ENCODE results near the gene PEX14. TPM values are rescaled to one million over a fixed set of nuclear protein-coding genes. Genes with fewer than 3 reads are reported as not detected.

Gene PEX14
- total RNA-seq, 2 experiments from 2014 or later, result 13.3 to 14.8 TPM

DNA sequence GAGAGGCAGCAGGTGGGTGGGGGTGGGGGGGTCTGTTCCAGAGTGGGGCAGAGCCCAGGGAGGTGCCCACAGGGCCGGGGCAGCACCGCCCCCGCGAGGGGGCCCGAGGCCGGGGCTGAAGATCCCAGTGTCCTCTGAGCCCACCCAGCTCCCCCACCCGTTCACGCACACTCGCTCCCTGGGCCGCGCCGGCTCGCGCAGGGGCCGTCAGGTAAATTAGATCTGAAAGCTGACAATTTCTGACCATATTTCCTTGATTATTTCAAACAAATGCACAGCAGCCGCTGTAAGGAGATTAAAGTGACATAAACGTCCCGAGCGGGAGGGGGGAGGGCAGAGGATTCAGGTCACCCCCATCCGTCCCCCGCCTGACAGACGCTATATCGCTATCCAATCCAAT is 203.7 kb downstream of the PEX14 start:
- CTCF ChIA-PET, result no interaction called here
- DNase-seq (no peak), ATAC-seq (ENCODE audit: poor library complexity) (no peak)
- Mint-ChIP-seq H3K9me3 (no peaks in the 10 kb centered on the region), H3K4me1 (ENCODE audit: low read depth) (no peaks in the 10 kb centered on the region), H3K27ac (no peak overlapping the region), H3K4me3 (no peak overlapping the region), H3K27me3 (no peaks in the 10 kb centered on the region), H3K36me3 (ENCODE audit: low read depth) (no peaks in the 10 kb centered on the region)
- Histone ChIP-seq H3K27me3 (ENCODE audit: control insufficient read depth in 1 of 2, insufficient read depth in 2 of 2, low read length in 2 of 2) (no peaks in the 10 kb centered on the region), H3K27ac (ENCODE audit: low read depth in 1 of 2, low read length in 2 of 2) (no peak overlapping the region), H3K4me3 (ENCODE audit: low read length) (no peak overlapping the region), H3K9me3 (ENCODE audit: control insufficient read depth in 1 of 2, insufficient read depth in 1 of 2, low read length in 2 of 2) (peaks cover 0 to 3% of the 10 kb centered on the region in 2 experiments), H3K36me3 (ENCODE audit: insufficient read depth, low read length) (no peaks in the 10 kb centered on the region), H3K4me1 (ENCODE audit: insufficient read depth, low read length) (peaks cover 4% of the 10 kb centered on the region)
- POLR2A ChIA-PET, result no interaction called here
- no peak for TF ChIP-seq CTCF (IDR thresholded peaks at IDR 0.05)
- intact Hi-C loops (cut with DNase I, micrococcal nuclease), result no loop called here

DNA sequence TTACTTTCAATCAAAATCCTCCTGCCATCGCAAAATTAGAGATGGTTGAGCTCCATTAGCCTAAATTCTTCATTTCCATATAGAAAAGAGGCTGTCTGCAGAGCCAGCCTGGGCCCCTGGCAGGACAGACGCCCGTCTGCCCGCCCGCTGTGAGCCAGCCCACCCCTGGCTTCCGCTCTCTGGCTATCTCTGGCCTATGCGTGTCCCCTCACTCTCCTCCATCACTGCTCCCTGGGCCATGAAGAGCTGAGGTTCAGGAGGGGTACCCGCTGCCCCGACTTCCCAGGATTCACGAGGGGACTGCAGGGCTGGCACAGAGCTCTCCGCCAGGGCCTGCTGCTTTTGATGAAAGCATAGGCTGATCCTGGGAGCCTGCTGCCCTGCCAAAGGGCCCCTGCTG is 204.1 kb downstream of the PEX14 start:
- no peaks in the 10 kb centered on the region for H3K9me3 Mint-ChIP-seq
- H3K9me3 ChIP-seq (ENCODE audit: control insufficient read depth in 1 of 2, insufficient read depth in 1 of 2, low read length in 2 of 2), result peaks cover 0 to 3% of the 10 kb centered on the region in 2 experiments
- intact Hi-C loops (cut with DNase I, micrococcal nuclease), result no loop called here
- H3K4me3 Mint-ChIP-seq, result no peak overlapping the region
- no peaks in the 10 kb centered on the region for H3K36me3 Mint-ChIP-seq (ENCODE audit: low read depth)
- no peak overlapping the region for H3K4me3 ChIP-seq (ENCODE audit: low read length)
- CTCF ChIA-PET, result no interaction called here
- no peak overlapping the region for H3K27ac Mint-ChIP-seq
- H3K27me3 ChIP-seq (ENCODE audit: control insufficient read depth in 1 of 2, insufficient read depth in 2 of 2, low read length in 2 of 2), result no peaks in the 10 kb centered on the region
- POLR2A ChIA-PET, result no interaction called here
- DNase-seq (no peak), ATAC-seq (ENCODE audit: poor library complexity) (no peak)
- no peaks in the 10 kb centered on the region for H3K36me3 ChIP-seq (ENCODE audit: insufficient read depth, low read length)
- no peak for TF ChIP-seq CTCF (IDR thresholded peaks at IDR 0.05)
- H3K4me1 ChIP-seq (ENCODE audit: insufficient read depth, low read length), result peaks cover 4% of the 10 kb centered on the region
- H3K27ac ChIP-seq (ENCODE audit: low read depth in 1 of 2, low read length in 2 of 2), result no peak overlapping the region
- no peaks in the 10 kb centered on the region for H3K27me3 Mint-ChIP-seq
- H3K4me1 Mint-ChIP-seq (ENCODE audit: low read depth), result no peaks in the 10 kb centered on the region

GRCh38 chr1:10679496-10680220 is 204.9 kb downstream of the PEX14 start:
- no peak overlapping the region for H3K4me3 Mint-ChIP-seq
- intact Hi-C loops (cut with DNase I, micrococcal nuclease), result no loop called here
- H3K4me1 Mint-ChIP-seq (ENCODE audit: low read depth), result no peaks in the 10 kb centered on the region

More at GRCh38 chr1:10679496-10680220, 204.9 kb downstream of the PEX14 start:
- Mint-ChIP-seq H3K9me3 (no peaks in the 10 kb centered on the region), H3K27me3 (no peaks in the 10 kb centered on the region), H3K36me3 (ENCODE audit: low read depth) (no peaks in the 10 kb centered on the region), H3K27ac (no peak overlapping the region)
- CTCF ChIA-PET, result no interaction called here
- TF ChIP-seq CTCF (IDR thresholded peaks at IDR 0.05), result no peak
- H3K27me3 ChIP-seq (ENCODE audit: control insufficient read depth in 1 of 2, insufficient read depth in 2 of 2, low read length in 2 of 2), result no peaks in the 10 kb centered on the region
- H3K9me3 ChIP-seq (ENCODE audit: control insufficient read depth in 1 of 2, insufficient read depth in 1 of 2, low read length in 2 of 2), result peaks cover 0 to 3% of the 10 kb centered on the region in 2 experiments
- peaks cover 4% of the 10 kb centered on the region for H3K4me1 ChIP-seq (ENCODE audit: insufficient read depth, low read length)
- POLR2A ChIA-PET, result no interaction called here
- no peak overlapping the region for H3K4me3 ChIP-seq (ENCODE audit: low read length)
- H3K27ac ChIP-seq (ENCODE audit: low read depth in 1 of 2, low read length in 2 of 2), result no peak overlapping the region
- peak in 1 of 14 experiments; percentile 3 for DNase-seq
- H3K36me3 ChIP-seq (ENCODE audit: insufficient read depth, low read length), result no peaks in the 10 kb centered on the region
- peak; percentile 29 for ATAC-seq (ENCODE audit: poor library complexity)

Other genes starting within 250 kb of the PEX14 start
- 10 to 100 TPM; 16.7 to 17.4 TPM for gene PGD, start 75.9 kb upstream of the PEX14 start, total RNA-seq
- 1 to 10 TPM; 3.7 to 4.0 TPM for gene CENPS, start 44.5 kb upstream of the PEX14 start, total RNA-seq
- gene CORT, start 24.9 kb upstream of the PEX14 start, total RNA-seq, result under 1 TPM in 1 of 2 experiments, not detected in 1; 0.25 TPM
- 1 to 10 TPM; 7.4 to 9.1 TPM for gene DFFA, start 2.4 kb upstream of the PEX14 start, total RNA-seq